IMR-90 (cell line): ENCODE measurements around the gene CA6. TPM values are rescaled to one million over a fixed set of nuclear protein-coding genes. Genes with fewer than 3 reads are reported as not detected.

Experiments
- ATAC-seq: fragments of 200-7000 bp; cut with Tn5 transposase; 2 replicates; pipeline ENCODE4 v1.9.1; 2020; ENCODE audit warnings: low read depth, mild to moderate bottlenecking, moderate library complexity
- BruUV-seq: library from RNA; stranded (reverse); fragments of 400-500 nt; replicated peaks from 2 replicates; lab custom pipeline; 2021; lab: Mats Ljungman, UMichigan
- CTCF ChIA-PET: fragments of 300-600 bp; formaldehyde crosslinking; extraction: SDS; loops from one replicate; lab custom pipeline; 2021; ENCODE audit warnings: antibody characterized with exemption; lab: Yijun Ruan, JAX
- POLR2A ChIA-PET: fragments of 300-600 bp; sonication (Branson Sonifier 250); formaldehyde crosslinking; loops from one replicate; lab custom pipeline; 2022; ENCODE audit warnings: antibody characterized with exemption; ENCODE audit not compliant: unreplicated experiment; lab: Charles Lee
- DNase-seq: peaks from one replicate; pipeline ENCODE4 v3.0.0; 2013
- H2AFZ ChIP-seq: replicated peaks from 2 replicates; pipeline ENCODE3; 2013; ENCODE audit warnings: low read length, mild to moderate bottlenecking; ENCODE audit not compliant: poor library complexity
- H2AK5ac ChIP-seq: 2 replicates; pipeline ENCODE4 v1.6.1; 2013; ENCODE audit warnings: low read depth, low read length, inconsistent platforms
- H2AK9ac ChIP-seq: replicated peaks from 2 replicates; pipeline ENCODE3; 2013; ENCODE audit warnings: mild to moderate bottlenecking, low read depth, low read length, moderate library complexity; ENCODE audit not compliant: poor library complexity
- H2BK120ac ChIP-seq: 2 replicates; pipeline ENCODE4 v1.6.1; 2013; ENCODE audit warnings: low read depth, low read length, inconsistent platforms
- H2BK15ac ChIP-seq: 3 replicates; pipeline ENCODE4 v1.6.1; 2013; ENCODE audit warnings: low read depth, low read length, inconsistent platforms
- H2BK20ac ChIP-seq: 2 replicates; pipeline ENCODE4 v1.6.1; 2013; ENCODE audit warnings: low read depth, mild to moderate bottlenecking, inconsistent platforms, low read length, moderate library complexity
- H2BK5ac ChIP-seq: 2 replicates; pipeline ENCODE4 v1.6.1; 2013; ENCODE audit warnings: mild to moderate bottlenecking, low read depth, low read length, inconsistent platforms; ENCODE audit not compliant: poor library complexity, severe bottlenecking
- H3K14ac ChIP-seq: replicated peaks from 2 replicates; pipeline ENCODE4 v1.6.1; 2013; ENCODE audit warnings: low read depth, low read length, inconsistent platforms
- H3K18ac ChIP-seq: 2 replicates; pipeline ENCODE4 v1.6.1; 2013; ENCODE audit warnings: low read depth, low read length, control low read depth
- H3K23ac ChIP-seq: 2 replicates; pipeline ENCODE4 v1.6.1; 2013; ENCODE audit warnings: low read depth, low read length, inconsistent platforms
- H3K27ac ChIP-seq: 2 replicates; pipeline ENCODE4 v1.5.1; 2013; ENCODE audit warnings: mild to moderate bottlenecking, control low read depth, low read length; ENCODE audit not compliant: insufficient read depth
- H3K27me3 ChIP-seq: 2 replicates; pipeline ENCODE4 v1.6.1; 2013; ENCODE audit warnings: low read length; ENCODE audit not compliant: control insufficient read depth, insufficient read depth
- H3K36me3 ChIP-seq: 2 replicates; pipeline ENCODE4 v1.6.1; 2013; ENCODE audit warnings: low read length, mixed read lengths; ENCODE audit not compliant: control insufficient read depth, insufficient read depth
- H3K4ac ChIP-seq: 2 replicates; pipeline ENCODE4 v1.6.1; 2013; ENCODE audit warnings: low read depth, low read length, inconsistent platforms
- H3K4me1 ChIP-seq: 2 replicates; pipeline ENCODE4 v1.6.1; 2013; ENCODE audit warnings: low read length, mixed read lengths; ENCODE audit not compliant: control insufficient read depth, insufficient read depth
- H3K4me2 ChIP-seq: 2 replicates; pipeline ENCODE4 v1.6.1; 2013; ENCODE audit warnings: low read depth, mild to moderate bottlenecking, control low read depth, low read length, moderate library complexity
- H3K4me3 ChIP-seq: 2 replicates; pipeline ENCODE4 v1.5.1; 2013; ENCODE audit warnings: low read depth, mild to moderate bottlenecking, control low read depth, low read length, moderate library complexity; ENCODE audit not compliant: insufficient read depth
- H3K56ac ChIP-seq: 2 replicates; pipeline ENCODE4 v1.6.1; 2013; ENCODE audit warnings: low read length, inconsistent platforms; ENCODE audit not compliant: insufficient read depth; ENCODE audit errors: extremely low read depth
- H3K79me1 ChIP-seq, 2 experiments: 2 replicates each; pipeline ENCODE4 v1.6.1; 2013; ENCODE audit warnings: low read length in 2 of 2, inconsistent platforms in 1 of 2, low read depth in 1 of 2
- H3K9ac ChIP-seq: 2 replicates; pipeline ENCODE4 v1.6.1; 2013; ENCODE audit warnings: low read depth, low read length, control low read depth
- H3K9me1 ChIP-seq: 2 replicates; pipeline ENCODE4 v1.6.1; 2013; ENCODE audit warnings: low read length, inconsistent platforms; ENCODE audit not compliant: insufficient read depth
- H3K9me3 ChIP-seq: 2 replicates; pipeline ENCODE4 v1.6.1; 2013; ENCODE audit warnings: low read length; ENCODE audit not compliant: control insufficient read depth, insufficient read depth
- H4K20me1 ChIP-seq: 2 replicates; pipeline ENCODE4 v1.6.1; 2013; ENCODE audit warnings: low read length, inconsistent platforms; ENCODE audit not compliant: insufficient read depth
- H4K5ac ChIP-seq: 2 replicates; pipeline ENCODE4 v1.6.1; 2013; ENCODE audit warnings: mild to moderate bottlenecking, low read depth, low read length, control low read depth
- H4K8ac ChIP-seq, 2 experiments: 2 replicates each; pipeline ENCODE4 v1.6.1; 2013; ENCODE audit warnings: low read depth in 2 of 2, low read length in 2 of 2, control low read depth in 1 of 2, inconsistent platforms in 1 of 2
- H4K91ac ChIP-seq: 2 replicates; pipeline ENCODE4 v1.6.1; 2013; ENCODE audit warnings: low read depth, low read length, inconsistent platforms; ENCODE audit not compliant: insufficient read depth
- BHLHE40 ChIP-seq: fragments of 150-350 bp; IDR thresholded peaks from 2 replicates; pipeline ENCODE4 v1.6.1; 2016; ENCODE audit warnings: mild to moderate bottlenecking, low read depth, low read length
- CEBPB ChIP-seq: IDR thresholded peaks from 2 replicates; pipeline ENCODE4 v1.6.1; 2012; ENCODE audit warnings: low read depth, low read length, improper control_type of control experiment
- CHD1 ChIP-seq: IDR thresholded peaks from 2 replicates; pipeline ENCODE4 v1.6.1; 2012; ENCODE audit warnings: low read depth, low read length, improper control_type of control experiment
- CTCF ChIP-seq: conservative IDR thresholded peaks from 2 replicates; pipeline ENCODE4 v1.5.1; 2012; ENCODE audit warnings: mild to moderate bottlenecking, low read depth, low read length, improper control_type of control experiment
- ELK1 ChIP-seq: fragments of 150-350 bp; IDR thresholded peaks from 2 replicates; pipeline ENCODE4 v1.6.1; 2016; ENCODE audit warnings: low read depth, mild to moderate bottlenecking, low read length, moderate library complexity, borderline replicate concordance
- FOS ChIP-seq: fragments of 150-350 bp; IDR thresholded peaks from 2 replicates; pipeline ENCODE4 v1.6.1; 2016; ENCODE audit warnings: low read depth, low read length
- MAFK ChIP-seq: IDR thresholded peaks from 2 replicates; pipeline ENCODE4 v1.6.1; 2012; ENCODE audit warnings: low read depth, low read length, improper control_type of control experiment
- MAZ ChIP-seq: IDR thresholded peaks from 2 replicates; pipeline ENCODE4 v1.6.1; 2012; ENCODE audit warnings: low read depth, mild to moderate bottlenecking, low read length, improper control_type of control experiment, moderate library complexity, borderline replicate concordance
- MXI1 ChIP-seq: IDR thresholded peaks from 2 replicates; pipeline ENCODE4 v1.6.1; 2012; ENCODE audit warnings: low read depth, mild to moderate bottlenecking, low read length, moderate library complexity, borderline replicate concordance
- NFE2L2 ChIP-seq: fragments of 150-350 bp; IDR thresholded peaks from 2 replicates; pipeline ENCODE4 v1.6.1; 2016; ENCODE audit warnings: low read depth, mild to moderate bottlenecking, low read length
- POLR2A ChIP-seq: IDR thresholded peaks from 2 replicates; pipeline ENCODE4 v1.6.1; 2012; ENCODE audit warnings: mild to moderate bottlenecking, low read depth, low read length
- RAD21 ChIP-seq: IDR thresholded peaks from 2 replicates; pipeline ENCODE4 v1.6.1; 2012; ENCODE audit warnings: low read length, improper control_type of control experiment
- RCOR1 ChIP-seq: IDR thresholded peaks from 2 replicates; pipeline ENCODE4 v1.6.1; 2012; ENCODE audit warnings: mild to moderate bottlenecking, low read length, improper control_type of control experiment; ENCODE audit not compliant: insufficient replicate concordance
- RFX5 ChIP-seq: IDR thresholded peaks from 2 replicates; pipeline ENCODE4 v1.8.0; 2012; ENCODE audit warnings: low read depth, mild to moderate bottlenecking, low read length, moderate library complexity
- SMC3 ChIP-seq: fragments of 150-350 bp; IDR thresholded peaks from 2 replicates; pipeline ENCODE4 v1.6.1; 2016; ENCODE audit warnings: low read depth, mild to moderate bottlenecking, antibody characterized with exemption, low read length, moderate library complexity
- USF2 ChIP-seq: fragments of 150-350 bp; IDR thresholded peaks from 2 replicates; pipeline ENCODE4 v1.6.1; 2017; ENCODE audit warnings: mild to moderate bottlenecking, antibody characterized with exemption, low read length, low read depth
- WGBS, 2 experiments: methylation state at CpG; one replicate each; pipeline versions ENCODE4 v1.1.5 to v1.1.7; 2013; ENCODE audit warnings: missing lambda C conversion rate in 2 of 2; ENCODE audit not compliant: insufficient read length in 1 of 2; ENCODE audit errors: extremely low coverage in 2 of 2; 5-methylcytosine and 5-hydroxymethylcytosine counted together
- dilution Hi-C: fragments of 300-500 bp; cut with HindIII; formaldehyde crosslinking; loops from one replicate; pipeline ENCODE4 v1.14.3; 2018; ENCODE audit warnings: low sequenced_read_pairs; ENCODE audit not compliant: unreplicated experiment
- in situ Hi-C: fragments of 300-500 bp; cut with MboI; formaldehyde crosslinking; loops from 3 replicates; pipeline ENCODE4 v1.14.3; 2019; ENCODE audit warnings: low sequenced_read_pairs, inconsistent platforms, mixed read lengths
- intact Hi-C: fragments of 100-400 bp; cut with micrococcal nuclease; formaldehyde crosslinking; loops from 2 replicates; pipeline ENCODE4 v1.10.0; 2022
- polyA plus RNA-seq, 3 experiments: library from polyadenylated mRNA; depleted of rRNA; stranded (reverse); fragments of >200 nt; gene quantifications; 2 replicates each; pipeline ENCODE4 v1.2.3, GENCODE V29; 2012; ENCODE audit warnings: low replicate concordance in 1 of 3
- total RNA-seq: library from RNA; depleted of rRNA; stranded (reverse); fragments of >200 nt; gene quantifications from 2 replicates; pipeline ENCODE4 v1.2.3, GENCODE V29; 2012

CA6 gene
- total and polyA plus RNA-seq, 2 of the 4 experiments (the other 2 are of a cell fraction) = not detected

GRCh38 chr1:8914466-8914865, 31.2 kb upstream of the CA6 start:
- H3K4me1 ChIP-seq = no peaks in the 10 kb centered on the region
- ChIA-PET CTCF (interaction anchor here (0.5 to 2.6 kb wide), 7 partner anchors 55 to 231 kb away, joined by 3 to 11 read pairs (median 4); no protein-coding TSS in a partner anchor), POLR2A (interaction anchor here (0.5 kb wide), 1 partner anchor 24 kb away, joined by 4 read pairs; no protein-coding TSS in a partner anchor)
- no peak overlapping the region for H2BK120ac ChIP-seq
- no peak overlapping the region for H4K8ac ChIP-seq
- H2BK15ac ChIP-seq = no peak overlapping the region
- H3K27me3 ChIP-seq = peaks cover 2% of the 10 kb centered on the region; the same call in 1 of the 2 replicates
- H3K27ac ChIP-seq = no peak overlapping the region
- H2BK20ac ChIP-seq = no peak overlapping the region
- H3K79me1 ChIP-seq = no peaks in the 10 kb centered on the region
- H2AK5ac ChIP-seq = no peak overlapping the region
- no peaks in the 10 kb centered on the region for H3K9me1 ChIP-seq
- no peak overlapping the region for H2AFZ ChIP-seq
- no peak overlapping the region for H3K23ac ChIP-seq
- no peak overlapping the region for H3K4me3 ChIP-seq
- WGBS, 2 experiments = no CpG with 5 or more reads among the region's 7 CpGs
- no peak overlapping the region for H3K4me2 ChIP-seq
- TF ChIP-seq SMC3 = no peak
- no peak for TF ChIP-seq CTCF
- TF ChIP-seq MAFK = no peak
- TF ChIP-seq USF2 = no peak
- no peak for TF ChIP-seq CHD1
- no peak for TF ChIP-seq BHLHE40
- TF ChIP-seq RFX5 = no peak
- no peak for TF ChIP-seq NFE2L2
- no peak for TF ChIP-seq RCOR1
- TF ChIP-seq MAZ = no peak
- TF ChIP-seq POLR2A = no peak
- TF ChIP-seq ELK1 = no peak
- no peak for TF ChIP-seq CEBPB
- TF ChIP-seq FOS = no peak
- no peak for TF ChIP-seq RAD21
- TF ChIP-seq MXI1 = no peak
- intact Hi-C loops (no loop called here), in situ Hi-C loops (loop anchor here (25.0 kb wide), 1 partner anchor 573 kb away; no protein-coding TSS in a partner anchor), dilution Hi-C loops (no loop called here)
- H3K14ac ChIP-seq = no peak overlapping the region
- no peaks in the 10 kb centered on the region for H3K36me3 ChIP-seq
- H2BK5ac ChIP-seq = no peak overlapping the region
- DNase-seq = no peak
- BruUV-seq = no TSS peak
- H3K56ac ChIP-seq = no peak overlapping the region
- no peak overlapping the region for H3K9ac ChIP-seq
- no peak overlapping the region for H4K5ac ChIP-seq
- H4K20me1 ChIP-seq = no peaks in the 10 kb centered on the region
- H4K91ac ChIP-seq = no peak overlapping the region
- H3K9me3 ChIP-seq = peaks cover 4% of the 10 kb centered on the region
- no peak overlapping the region for H3K18ac ChIP-seq
- no peak for ATAC-seq
- H2AK9ac ChIP-seq = peak overlapping the region; percentile 66
- no peak overlapping the region for H3K4ac ChIP-seq
